ENCODE data around the gene HERC2. TPM values are rescaled to one million over a fixed set of nuclear protein-coding genes. Genes with fewer than 3 reads are reported as not detected.

Gene HERC2
- total and polyA plus RNA-seq, 12 donors: 24.4 to 77.0 (median 60.3) TPM

DNA sequence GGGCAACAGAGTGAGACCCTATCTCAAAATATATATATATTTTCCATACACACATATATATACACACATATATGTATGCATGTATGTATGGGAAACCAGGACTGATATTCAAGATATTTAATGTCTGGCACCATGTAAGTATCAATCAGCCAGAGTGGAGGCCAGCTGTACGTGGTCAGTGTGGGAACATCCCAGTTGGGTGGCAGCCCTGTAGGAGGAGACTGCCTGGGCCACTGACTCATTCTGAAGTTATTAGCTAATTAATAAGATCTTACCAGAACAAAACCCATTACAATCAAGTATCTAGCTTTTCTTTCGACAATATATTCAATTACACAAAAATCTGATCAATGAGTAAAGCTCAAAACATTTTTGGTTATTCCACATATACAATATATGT lies 137.8 kb downstream of the HERC2 start:
- Histone ChIP-seq H3K4me1 (peaks cover 0 to 15% (median 6%) of the 10 kb centered on the region in 9 donors), H3K27me3 (no peaks in the 10 kb centered on the region), H3K4me3 (no peak overlapping the region), H3K36me3 (peaks cover 0 to 96% (median 28%) of the 10 kb centered on the region in 9 donors), H3K9me3 (no peaks in the 10 kb centered on the region), H3K27ac (no peak overlapping the region)
- WGBS, 2 donors: 86 to 88% methylated on average over 2 of the region's 2 CpGs
- no peak for TF ChIP-seq CTCF (IDR thresholded peaks at IDR 0.05)
- ATAC-seq (no peak), DNase-seq (no peak)
- intact Hi-C loops (cut with DNase I): no loop called here

DNA sequence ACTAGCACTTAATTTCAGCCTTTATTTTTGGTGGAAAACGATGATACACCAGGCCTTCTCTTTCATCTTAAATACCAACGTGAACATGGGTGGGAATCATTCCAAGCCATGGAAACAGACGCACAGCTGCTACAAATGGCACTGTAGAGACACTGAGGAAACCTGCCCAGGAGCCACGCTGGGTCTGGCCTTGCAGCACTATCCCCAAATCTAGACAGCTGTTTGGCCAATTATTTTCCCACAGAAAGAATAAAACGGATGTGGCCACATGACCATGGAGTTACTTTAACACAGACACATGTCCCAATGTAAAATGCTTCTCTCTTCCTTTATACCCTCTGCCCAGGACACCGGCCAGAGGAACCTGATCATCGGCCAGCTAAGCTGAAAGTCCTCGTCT lies 139.2 kb downstream of the HERC2 start:
- Histone ChIP-seq H3K36me3 (peaks cover 0 to 95% (median 19%) of the 10 kb centered on the region in 9 donors), H3K4me3 (no peak overlapping the region), H3K9me3 (no peaks in the 10 kb centered on the region), H3K27ac (no peak overlapping the region), H3K27me3 (no peaks in the 10 kb centered on the region), H3K4me1 (peaks cover 0 to 20% (median 6%) of the 10 kb centered on the region in 9 donors)
- 80 to 91% methylated on average over 8 of the region's 8 CpGs for WGBS, 2 donors
- intact Hi-C loops (cut with DNase I): no loop called here
- TF ChIP-seq CTCF (IDR thresholded peaks at IDR 0.05): no peak
- DNase-seq: no peak
- no peak for ATAC-seq

DNA sequence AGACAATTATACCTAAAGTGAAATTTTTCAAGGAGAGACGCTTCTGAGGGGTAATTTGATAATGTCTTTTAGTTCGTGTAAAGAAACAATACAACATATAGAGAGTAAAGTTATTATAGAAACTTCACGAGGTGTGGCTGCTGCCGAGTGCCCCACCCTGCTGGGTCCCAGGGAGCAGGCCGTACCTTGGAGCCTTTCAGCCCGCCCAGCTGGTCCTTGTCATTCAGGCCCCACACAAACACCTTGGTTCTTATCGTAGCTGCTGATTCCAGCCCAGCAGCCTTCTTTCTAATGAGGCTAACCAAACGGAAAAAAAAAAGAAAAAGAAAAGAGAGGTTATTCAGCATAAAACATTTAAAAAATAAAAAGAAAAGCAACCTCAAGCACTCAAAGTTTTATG lies 139.8 kb downstream of the HERC2 start:
- H3K36me3 ChIP-seq: peaks cover 0 to 95% (median 15%) of the 10 kb centered on the region in 9 donors
- peaks cover 0 to 20% (median 6%) of the 10 kb centered on the region in 9 donors for H3K4me1 ChIP-seq
- no peak for DNase-seq
- no peak for TF ChIP-seq CTCF (IDR thresholded peaks at IDR 0.05)
- H3K4me3 ChIP-seq: no peak overlapping the region
- intact Hi-C loops (cut with DNase I): no loop called here
- 87 to 88% methylated on average over 8 of the region's 8 CpGs for WGBS, 2 donors
- H3K27me3 ChIP-seq: no peaks in the 10 kb centered on the region
- H3K27ac ChIP-seq: no peak overlapping the region
- ATAC-seq: no peak
- no peaks in the 10 kb centered on the region for H3K9me3 ChIP-seq

DNA sequence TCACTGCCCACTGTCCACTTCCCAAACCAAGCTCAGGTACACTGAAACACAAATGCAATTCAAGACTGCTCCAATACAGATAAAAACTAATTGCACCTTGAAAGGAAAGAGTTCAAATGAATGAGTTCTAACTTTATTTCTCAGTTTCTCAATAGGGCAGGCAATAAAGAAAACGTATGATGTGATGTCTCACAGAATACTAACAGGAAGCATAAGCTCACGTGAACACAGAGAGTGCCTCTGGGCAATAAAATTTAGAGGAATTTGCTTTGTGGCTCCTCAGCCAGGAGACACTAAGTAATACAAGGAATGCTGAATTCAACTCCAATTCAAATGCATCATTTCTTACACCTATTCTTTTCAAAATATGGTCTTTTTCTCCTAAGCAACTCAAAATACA lies 140.6 kb downstream of the HERC2 start:
- Histone ChIP-seq H3K27me3 (no peaks in the 10 kb centered on the region), H3K4me1 (peaks cover 0 to 20% (median 6%) of the 10 kb centered on the region in 9 donors), H3K4me3 (no peak overlapping the region), H3K9me3 (no peaks in the 10 kb centered on the region), H3K27ac (no peak overlapping the region), H3K36me3 (peaks cover 0 to 95% (median 17%) of the 10 kb centered on the region in 9 donors)
- TF ChIP-seq CTCF (IDR thresholded peaks at IDR 0.05): no peak
- intact Hi-C loops (cut with DNase I): no loop called here
- ATAC-seq (no peak), DNase-seq (no peak)
- 81 to 84% methylated on average over 2 of the region's 2 CpGs for WGBS, 2 donors

Measured in heart right ventricle (tissue), 16 donors.